ENCODE data around the gene NPHP4.

The NPHP4 gene

DNA sequence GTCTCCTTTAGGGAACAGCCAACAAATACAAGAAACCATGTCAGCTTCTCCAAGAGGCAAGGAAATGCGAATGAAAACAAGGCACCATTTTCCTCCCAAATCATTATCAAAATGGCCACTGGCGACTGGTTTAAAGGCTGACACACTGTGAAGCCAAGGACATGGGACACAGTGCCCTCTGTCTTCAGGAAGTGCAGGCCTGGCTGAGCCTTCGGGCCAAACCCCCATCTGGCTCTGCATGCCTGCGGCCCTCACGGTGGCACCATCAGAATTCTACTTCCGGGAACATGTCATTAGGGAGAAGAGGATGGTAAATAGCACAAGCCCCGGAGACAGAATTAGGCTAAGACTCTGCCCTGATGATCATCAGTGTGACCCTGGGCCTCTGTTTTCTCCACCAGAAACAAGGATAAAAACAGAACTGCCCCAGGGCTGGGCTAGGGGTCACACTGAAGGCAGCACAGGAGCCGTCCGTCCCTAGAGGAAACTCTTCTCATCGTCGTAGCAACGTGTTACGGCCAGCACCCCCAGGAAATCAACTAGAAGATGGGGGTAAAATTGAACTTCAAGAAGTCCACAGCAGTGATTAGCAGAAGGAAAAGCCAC, 103.5 kb downstream of the NPHP4 start:
- no peak overlapping the region for H3K27ac ChIP-seq
- no peak overlapping the region for H3K4me3 ChIP-seq (ENCODE audit: low read depth, low read length)
- peak; percentile 40 for TF ChIP-seq CTCF (IDR thresholded peaks at IDR 0.05; ENCODE audit: low read depth, low read length, missing control alignments)
- in situ Hi-C loops (cut with HindIII; ENCODE audit: low pct_ligation_motif_present, low sequenced_read_pairs) = no loop called here
- no peaks in the 10 kb centered on the region for H3K36me3 ChIP-seq (replicated peaks)
- DNase-seq = no peak
- H3K27me3 ChIP-seq (replicated peaks) = no peaks in the 10 kb centered on the region

- Histone ChIP-seq H3K4me3 (ENCODE audit: low read depth, low read length) (no peak overlapping the region), H3K27me3 (replicated peaks) (no peaks in the 10 kb centered on the region), H3K27ac (no peak overlapping the region), H3K36me3 (replicated peaks) (no peaks in the 10 kb centered on the region)
- no peak for DNase-seq
- no peak for TF ChIP-seq CTCF (IDR thresholded peaks at IDR 0.05; ENCODE audit: low read depth, low read length, missing control alignments)
- in situ Hi-C loops (cut with HindIII; ENCODE audit: low pct_ligation_motif_present, low sequenced_read_pairs) = no loop called here
These were observed 104.3 kb downstream of the NPHP4 start for GRCh38 chr1:5887971-5888361.

DNA sequence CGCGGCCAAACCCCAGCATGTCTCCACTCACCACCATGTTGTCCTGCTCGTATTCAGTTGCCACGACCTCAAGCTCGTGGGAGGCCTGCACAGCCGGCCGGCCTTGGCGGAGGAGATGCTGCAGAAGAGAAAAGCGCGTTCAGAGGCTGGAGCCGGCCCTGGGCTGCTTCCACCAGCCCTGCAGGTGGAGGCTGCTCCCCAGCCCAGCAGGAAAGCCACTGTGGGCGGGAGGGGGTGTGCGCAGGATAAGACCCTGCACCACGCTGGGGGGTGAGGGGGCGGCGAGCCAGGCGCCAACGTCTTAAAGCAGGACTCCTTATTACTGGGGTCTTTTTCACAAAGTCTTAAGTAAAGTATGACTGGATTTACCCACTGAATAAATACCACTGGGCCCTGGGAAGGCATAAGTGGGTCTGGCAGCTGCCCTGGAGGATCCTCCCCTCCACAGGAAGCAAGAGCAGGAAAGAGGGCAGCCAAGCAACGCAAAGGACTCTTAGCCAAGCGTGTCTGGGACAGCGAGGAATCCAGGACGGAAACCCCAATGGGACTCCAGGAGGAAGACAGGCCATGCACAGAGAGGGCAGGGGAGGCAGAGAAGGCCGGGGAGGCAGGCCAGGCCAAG, 104.8 kb downstream of the NPHP4 start:
- Histone ChIP-seq H3K27ac (no peak overlapping the region), H3K27me3 (replicated peaks) (no peaks in the 10 kb centered on the region), H3K36me3 (replicated peaks) (no peaks in the 10 kb centered on the region), H3K4me3 (ENCODE audit: low read depth, low read length) (no peak overlapping the region)
- no peak for DNase-seq
- no peak for TF ChIP-seq CTCF (IDR thresholded peaks at IDR 0.05; ENCODE audit: low read depth, low read length, missing control alignments)
- in situ Hi-C loops (cut with HindIII; ENCODE audit: low pct_ligation_motif_present, low sequenced_read_pairs) = no loop called here

DNA sequence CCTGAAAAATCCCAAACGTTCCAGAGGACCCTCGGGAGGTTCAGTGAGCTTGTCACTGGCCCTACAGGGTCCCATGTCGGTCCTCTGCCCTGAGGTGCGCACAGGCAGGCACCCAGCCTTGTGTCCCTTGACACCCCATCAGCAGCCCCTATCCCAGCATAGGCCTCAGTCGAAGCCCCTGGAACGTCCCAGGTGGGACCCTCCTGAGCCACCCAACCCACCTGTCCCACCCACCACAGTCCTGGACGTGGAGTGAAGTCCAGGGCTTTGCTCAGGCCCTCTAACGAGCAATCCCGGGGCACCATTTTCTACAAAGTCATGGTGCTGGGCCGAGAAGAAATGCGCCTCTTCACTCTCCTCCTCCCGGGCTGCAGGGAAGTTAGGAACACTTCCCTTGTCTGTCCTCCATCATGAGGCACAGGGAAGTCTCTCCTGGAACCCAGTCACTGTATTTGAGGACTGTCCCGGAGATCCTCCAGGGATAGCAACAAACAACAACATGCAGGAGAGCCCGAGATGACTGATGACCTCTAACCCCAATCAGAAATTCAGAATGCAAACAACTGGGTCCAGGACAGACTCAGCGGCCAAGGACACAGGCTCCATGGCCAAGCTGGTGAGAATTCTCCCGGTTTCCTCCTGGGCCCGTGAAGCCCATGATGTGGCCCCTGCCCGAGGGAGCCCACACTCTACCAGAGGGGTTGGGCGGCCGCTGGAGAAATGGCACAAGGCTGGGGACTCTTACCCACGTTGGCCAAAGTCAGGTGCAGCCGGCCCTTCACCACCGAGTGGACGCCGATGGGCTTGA, 105.5 kb downstream of the NPHP4 start:
- no peak for DNase-seq
- Histone ChIP-seq H3K4me3 (ENCODE audit: low read depth, low read length) (no peak overlapping the region), H3K27me3 (replicated peaks) (no peaks in the 10 kb centered on the region), H3K27ac (no peak overlapping the region), H3K36me3 (replicated peaks) (no peaks in the 10 kb centered on the region)
- no peak for TF ChIP-seq CTCF (IDR thresholded peaks at IDR 0.05; ENCODE audit: low read depth, low read length, missing control alignments)
- in situ Hi-C loops (cut with HindIII; ENCODE audit: low pct_ligation_motif_present, low sequenced_read_pairs) = no loop called here

DNA sequence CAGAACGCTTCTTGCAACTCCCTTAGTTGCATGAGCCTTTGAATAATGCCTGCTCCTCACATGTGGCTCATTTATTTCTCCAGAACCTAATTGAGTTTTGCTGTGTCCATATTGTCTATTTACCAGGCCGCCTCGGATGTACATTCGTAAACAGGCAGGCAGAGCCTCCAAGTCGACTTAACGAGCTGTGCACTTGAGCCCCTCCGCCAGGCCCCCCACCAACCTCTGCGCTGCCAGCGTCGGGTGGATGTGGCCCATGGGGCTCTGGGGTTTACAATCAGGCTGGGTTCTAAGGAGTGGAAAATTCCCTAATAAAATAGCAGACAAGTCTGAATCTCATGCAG, 106.1 kb downstream of the NPHP4 start:
- Histone ChIP-seq H3K4me3 (ENCODE audit: low read depth, low read length) (no peak overlapping the region), H3K27me3 (replicated peaks) (no peaks in the 10 kb centered on the region), H3K27ac (no peak overlapping the region), H3K36me3 (replicated peaks) (no peaks in the 10 kb centered on the region)
- DNase-seq = no peak
- in situ Hi-C loops (cut with HindIII; ENCODE audit: low pct_ligation_motif_present, low sequenced_read_pairs) = no loop called here
- TF ChIP-seq CTCF (IDR thresholded peaks at IDR 0.05; ENCODE audit: low read depth, low read length, missing control alignments) = no peak

Data from brain microvascular endothelial cell (primary cell).